Endodermal cell (in vitro differentiated cells): ENCODE results near the gene ANKK1. TPM values are rescaled to one million over a fixed set of nuclear protein-coding genes. Genes with fewer than 3 reads are reported as not detected.
A peak's percentile ranks its signal among the peaks of the same experiment; 100 is the strongest.

ENCODE experiments used
- DNase-seq: peaks from one replicate; pipeline ENCODE4 v3.0.0-alpha.2; 2017
- H3K27ac ChIP-seq: 2 replicates; pipeline ENCODE4 v1.5.1; 2013; ENCODE audit warnings: mild to moderate bottlenecking, low read depth, low read length, moderate library complexity
- H3K27me3 ChIP-seq: 2 replicates; pipeline ENCODE4 v1.6.1; 2013; ENCODE audit warnings: mild to moderate bottlenecking, low read length, moderate library complexity; ENCODE audit not compliant: insufficient read depth, control insufficient read depth, poor library complexity, severe bottlenecking
- H3K36me3 ChIP-seq: 2 replicates; pipeline ENCODE4 v1.7.0; 2013; ENCODE audit warnings: mild to moderate bottlenecking, low read length, moderate library complexity; ENCODE audit not compliant: control insufficient read depth, insufficient read depth
- H3K4me1 ChIP-seq: one replicate; pipeline ENCODE4 v1.7.0; 2013; ENCODE audit warnings: low read length; ENCODE audit not compliant: control insufficient read depth, insufficient read depth
- H3K4me3 ChIP-seq: 2 replicates; pipeline ENCODE4 v1.5.1; 2013; ENCODE audit warnings: mild to moderate bottlenecking, low read length, moderate library complexity
- H3K9ac ChIP-seq: 2 replicates; pipeline ENCODE4 v1.6.1; 2013; ENCODE audit warnings: mild to moderate bottlenecking, low read length, moderate library complexity; ENCODE audit not compliant: poor library complexity, severe bottlenecking; ENCODE audit errors: extremely low read depth
- H3K9me3 ChIP-seq: 2 replicates; pipeline ENCODE4 v1.6.1; 2013; ENCODE audit warnings: mild to moderate bottlenecking, low read length, moderate library complexity; ENCODE audit not compliant: control insufficient read depth
- H3K27ac Mint-ChIP-seq: 2 replicates; pipeline ENCODE4 v1.8.0; 2020; ENCODE audit warnings: mixed read lengths
- H3K27me3 Mint-ChIP-seq: 2 replicates; pipeline ENCODE4 v1.8.0; 2021; ENCODE audit warnings: mild to moderate bottlenecking, mixed read lengths; ENCODE audit not compliant: insufficient read depth
- H3K36me3 Mint-ChIP-seq: 2 replicates; pipeline ENCODE4 v1.8.0; 2020; ENCODE audit warnings: low read depth, mixed read lengths
- H3K4me1 Mint-ChIP-seq: 2 replicates; pipeline ENCODE4 v1.8.0; 2020; ENCODE audit warnings: mixed read lengths
- H3K4me3 Mint-ChIP-seq: 2 replicates; pipeline ENCODE4 v1.8.0; 2020; ENCODE audit warnings: mild to moderate bottlenecking, moderate library complexity, mixed read lengths
- H3K9me3 Mint-ChIP-seq: 2 replicates; pipeline ENCODE4 v1.8.0; 2020; ENCODE audit warnings: mild to moderate bottlenecking, mixed read lengths
- WGBS, 2 experiments: methylation state at CpG; one replicate each; pipeline versions ENCODE4 v1.1.5 to v1.1.7; 2013; ENCODE audit warnings: missing lambda C conversion rate in 2 of 2, mixed read lengths in 1 of 2; ENCODE audit not compliant: insufficient coverage in 1 of 2, insufficient read length in 1 of 2; 5-methylcytosine and 5-hydroxymethylcytosine counted together
- long read RNA-seq, 4 experiments: library from polyadenylated mRNA in 2 of 4; library from RNA in 1 of 4; library from capped mRNA in 1 of 4; stranded (forward) in 3 of 4; unstranded in 1 of 4; transcript quantifications; one replicate each; pipeline ENCODE4 v2.0.0, GENCODE V29; 2020 to 2021; ENCODE audit warnings: inconsistent platforms in 1 of 4
- polyA plus RNA-seq, 2 experiments: library from polyadenylated mRNA; stranded (reverse); fragments of 50-300 nt; gene quantifications; one replicate each; pipeline ENCODE4 v1.2.3, GENCODE V29; 2013
- total RNA-seq, 2 donors: library from RNA; stranded (reverse); fragmentation: NEBNext Ultra II Directional in 1 of 2; extraction: Animal tissue kit (Norgen Biotek cat#: 25700) in 1 of 2; gene quantifications; 2 replicates in 1 of 2; 3 replicates in 1 of 2; pipeline ENCODE4 v1.2.1, GENCODE V29; 2021
- TF ChIP-seq, protein P1 (sequence below): fragments of 200-600 bp; sonication (generic); conservative IDR thresholded peaks from 2 replicates; pipeline ENCODE4 v1.5.0; 2021; ENCODE audit warnings: antibody characterized with exemption, mild to moderate bottlenecking

The ANKK1 gene, protein sequence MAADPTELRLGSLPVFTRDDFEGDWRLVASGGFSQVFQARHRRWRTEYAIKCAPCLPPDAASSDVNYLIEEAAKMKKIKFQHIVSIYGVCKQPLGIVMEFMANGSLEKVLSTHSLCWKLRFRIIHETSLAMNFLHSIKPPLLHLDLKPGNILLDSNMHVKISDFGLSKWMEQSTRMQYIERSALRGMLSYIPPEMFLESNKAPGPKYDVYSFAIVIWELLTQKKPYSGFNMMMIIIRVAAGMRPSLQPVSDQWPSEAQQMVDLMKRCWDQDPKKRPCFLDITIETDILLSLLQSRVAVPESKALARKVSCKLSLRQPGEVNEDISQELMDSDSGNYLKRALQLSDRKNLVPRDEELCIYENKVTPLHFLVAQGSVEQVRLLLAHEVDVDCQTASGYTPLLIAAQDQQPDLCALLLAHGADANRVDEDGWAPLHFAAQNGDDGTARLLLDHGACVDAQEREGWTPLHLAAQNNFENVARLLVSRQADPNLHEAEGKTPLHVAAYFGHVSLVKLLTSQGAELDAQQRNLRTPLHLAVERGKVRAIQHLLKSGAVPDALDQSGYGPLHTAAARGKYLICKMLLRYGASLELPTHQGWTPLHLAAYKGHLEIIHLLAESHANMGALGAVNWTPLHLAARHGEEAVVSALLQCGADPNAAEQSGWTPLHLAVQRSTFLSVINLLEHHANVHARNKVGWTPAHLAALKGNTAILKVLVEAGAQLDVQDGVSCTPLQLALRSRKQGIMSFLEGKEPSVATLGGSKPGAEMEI
- not detected for total RNA-seq
- 0.11 TPM for polyA plus RNA-seq (2013, experiment 1 of 2)
- polyA plus RNA-seq (2013, experiment 2 of 2), result 0.17 TPM
- long read RNA-seq, experiment 1, result 0 reads
- long read RNA-seq, experiment 2, result 0 reads
- long read RNA-seq, experiment 3, result 0 reads
- long read RNA-seq, experiment 4, result 0 reads

- TF ChIP-seq, protein P1, sequence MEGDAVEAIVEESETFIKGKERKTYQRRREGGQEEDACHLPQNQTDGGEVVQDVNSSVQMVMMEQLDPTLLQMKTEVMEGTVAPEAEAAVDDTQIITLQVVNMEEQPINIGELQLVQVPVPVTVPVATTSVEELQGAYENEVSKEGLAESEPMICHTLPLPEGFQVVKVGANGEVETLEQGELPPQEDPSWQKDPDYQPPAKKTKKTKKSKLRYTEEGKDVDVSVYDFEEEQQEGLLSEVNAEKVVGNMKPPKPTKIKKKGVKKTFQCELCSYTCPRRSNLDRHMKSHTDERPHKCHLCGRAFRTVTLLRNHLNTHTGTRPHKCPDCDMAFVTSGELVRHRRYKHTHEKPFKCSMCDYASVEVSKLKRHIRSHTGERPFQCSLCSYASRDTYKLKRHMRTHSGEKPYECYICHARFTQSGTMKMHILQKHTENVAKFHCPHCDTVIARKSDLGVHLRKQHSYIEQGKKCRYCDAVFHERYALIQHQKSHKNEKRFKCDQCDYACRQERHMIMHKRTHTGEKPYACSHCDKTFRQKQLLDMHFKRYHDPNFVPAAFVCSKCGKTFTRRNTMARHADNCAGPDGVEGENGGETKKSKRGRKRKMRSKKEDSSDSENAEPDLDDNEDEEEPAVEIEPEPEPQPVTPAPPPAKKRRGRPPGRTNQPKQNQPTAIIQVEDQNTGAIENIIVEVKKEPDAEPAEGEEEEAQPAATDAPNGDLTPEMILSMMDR, result peak; percentile 96
- H3K9me3 Mint-ChIP-seq, result no peaks in the 10 kb centered on the region
- Histone ChIP-seq H3K27ac (no peak within 1 kb of the TSS), H3K9me3 (no peaks in the 10 kb centered on the region), H3K4me1 (peaks cover 2% of the 10 kb centered on the region), H3K27me3 (peaks cover 46% of the 10 kb centered on the region), H3K4me3 (no peak within 1 kb of the TSS), H3K9ac (no peak within 1 kb of the TSS), H3K36me3 (no peaks in the 10 kb centered on the region)
- no peaks in the 10 kb centered on the region for H3K36me3 Mint-ChIP-seq
- no peak within 1 kb of the TSS for H3K27ac Mint-ChIP-seq
- H3K4me1 Mint-ChIP-seq, result peaks cover 16% of the 10 kb centered on the region
- peak; percentile 92 for DNase-seq
- H3K4me3 Mint-ChIP-seq, result peak within 1 kb of the TSS; percentile 39
- WGBS, 2 experiments, result 23 to 25% methylated on average over 17 to 46 of the region's 46 CpGs
- H3K27me3 Mint-ChIP-seq, result peaks cover 23% of the 10 kb centered on the region
These were observed at the start of gene ANKK1 for GRCh38 chr11:113387605-113388211. Gene ANKK1, plus strand, starts transcription at chr11:113387779. Its CDS starts 106 bp downstream, at chr11:113387885.

DNA sequence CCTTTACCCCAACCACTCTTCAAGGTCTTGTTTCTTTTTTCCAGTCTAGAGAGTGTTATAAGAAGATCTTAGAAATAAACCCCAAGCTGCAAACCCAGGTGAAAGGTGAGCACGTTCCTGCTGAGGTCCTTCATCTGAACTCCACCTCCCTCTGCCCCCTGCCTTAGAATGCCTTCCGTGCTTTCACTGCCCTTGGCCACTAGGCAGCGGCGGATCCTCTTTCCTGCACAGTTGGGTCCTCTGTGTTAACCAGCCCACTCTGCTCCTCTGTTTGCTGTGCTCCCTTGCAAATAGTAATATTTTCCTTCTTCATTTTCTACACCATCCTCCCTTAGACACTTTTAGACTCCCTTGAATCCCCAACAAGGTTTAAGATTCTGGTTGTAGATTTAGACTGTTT lies 48.8 kb upstream of the ANKK1 start:
- Histone ChIP-seq H3K27ac (no peak overlapping the region), H3K9me3 (no peaks in the 10 kb centered on the region), H3K4me3 (no peak overlapping the region), H3K9ac (no peak overlapping the region), H3K36me3 (peaks cover 18% of the 10 kb centered on the region), H3K27me3 (no peaks in the 10 kb centered on the region), H3K4me1 (no peaks in the 10 kb centered on the region)
- Mint-ChIP-seq H3K4me3 (no peak overlapping the region), H3K27me3 (no peaks in the 10 kb centered on the region), H3K9me3 (peaks cover 2% of the 10 kb centered on the region), H3K36me3 (peaks cover 36% of the 10 kb centered on the region), H3K27ac (no peak overlapping the region), H3K4me1 (peaks cover 7% of the 10 kb centered on the region)
- WGBS, 2 experiments, result 63 to 78% methylated on average over 3 to 4 of the region's 4 CpGs
- TF ChIP-seq, protein P1, result peak; percentile 68
- peak; percentile 79 for DNase-seq

GRCh38 chr11:113339929-113340589 lies 47.5 kb upstream of the ANKK1 start:
- Histone ChIP-seq H3K4me3 (no peak overlapping the region), H3K9ac (no peak overlapping the region), H3K27ac (no peak overlapping the region), H3K9me3 (no peaks in the 10 kb centered on the region), H3K36me3 (peaks cover 23% of the 10 kb centered on the region), H3K27me3 (no peaks in the 10 kb centered on the region), H3K4me1 (no peaks in the 10 kb centered on the region)
- Mint-ChIP-seq H3K4me3 (no peak overlapping the region), H3K36me3 (peaks cover 43% of the 10 kb centered on the region), H3K27me3 (no peaks in the 10 kb centered on the region), H3K4me1 (peaks cover 7% of the 10 kb centered on the region), H3K27ac (no peak overlapping the region), H3K9me3 (peaks cover 2% of the 10 kb centered on the region)
- TF ChIP-seq, protein P1, result no peak
- no peak for DNase-seq
- WGBS, 2 experiments, result 93 to 95% methylated on average over 2 to 5 of the region's 6 CpGs
